NCI-H526 (cell line): ENCODE data around the gene CD55.
A peak's percentile ranks its signal among the peaks of the same experiment; 100 is the strongest.

Source experiments
- DNase-seq, 2 experiments: peaks; one replicate each; lab custom pipeline; 2025; lab: John Stamatoyannopoulos, UW

CD55 gene

GRCh38 chr1:207321079-207321789 is at the start of gene CD55:
TSS of gene CD55 (plus strand) at chr1:207321678. CDS start at chr1:207321766, 88 bp downstream.
- DNase-seq: peak; percentile 83 to 94

- DNase-seq: no peak
These were observed 46.6 kb upstream of the CD55 start for GRCh38 chr1:207274882-207275281.

GRCh38 chr1:207276465-207276864 is 45.0 kb upstream of the CD55 start:
- DNase-seq: no peak

GRCh38 chr1:207277241-207277640 is 44.2 kb upstream of the CD55 start:
- DNase-seq: no peak

GRCh38 chr1:207279652-207280051 is 41.8 kb upstream of the CD55 start:
- DNase-seq: no peak

GRCh38 chr1:207280706-207281105 is 40.8 kb upstream of the CD55 start:
- DNase-seq: no peak

DNA sequence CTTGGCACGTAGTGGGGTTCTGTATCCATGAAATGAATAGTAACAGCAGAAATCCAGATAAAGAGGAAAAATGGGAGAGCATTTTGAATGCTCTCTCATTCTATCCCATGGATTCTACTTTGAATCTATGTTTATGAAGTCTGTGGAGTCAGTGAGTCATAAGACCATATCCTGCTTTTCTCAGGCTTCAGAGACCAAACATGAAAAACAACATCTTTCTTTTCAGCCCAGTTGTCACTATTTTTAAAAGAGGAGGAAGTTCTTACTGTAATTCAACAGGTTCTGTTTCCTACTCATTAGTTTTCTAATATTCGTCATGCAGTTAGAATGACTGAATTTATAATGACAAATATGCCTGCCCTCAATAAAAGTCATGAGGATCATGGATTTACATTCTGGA is 39.4 kb upstream of the CD55 start:
- DNase-seq: no peak

GRCh38 chr1:207282496-207283380 is 38.7 kb upstream of the CD55 start:
- DNase-seq: no peak

DNA sequence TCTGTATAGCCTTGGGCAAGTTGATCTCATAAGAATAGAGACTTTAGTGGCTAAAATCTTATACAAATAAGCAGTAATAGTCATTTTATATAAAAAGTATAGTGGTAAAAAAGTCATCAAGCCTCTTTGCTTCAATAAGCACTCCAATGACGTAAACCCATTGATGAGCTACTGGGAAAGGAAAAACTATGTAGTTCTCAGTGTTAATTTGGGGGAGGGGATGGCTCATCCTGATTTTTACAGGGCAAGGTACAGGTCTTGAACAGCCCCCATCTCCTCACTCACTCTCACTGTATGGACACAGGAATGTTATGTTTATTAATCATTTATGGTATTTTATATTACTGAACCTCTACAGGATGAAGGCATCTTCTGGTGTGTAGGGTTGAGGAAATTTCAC is 38.1 kb upstream of the CD55 start:
- DNase-seq: no peak

DNA sequence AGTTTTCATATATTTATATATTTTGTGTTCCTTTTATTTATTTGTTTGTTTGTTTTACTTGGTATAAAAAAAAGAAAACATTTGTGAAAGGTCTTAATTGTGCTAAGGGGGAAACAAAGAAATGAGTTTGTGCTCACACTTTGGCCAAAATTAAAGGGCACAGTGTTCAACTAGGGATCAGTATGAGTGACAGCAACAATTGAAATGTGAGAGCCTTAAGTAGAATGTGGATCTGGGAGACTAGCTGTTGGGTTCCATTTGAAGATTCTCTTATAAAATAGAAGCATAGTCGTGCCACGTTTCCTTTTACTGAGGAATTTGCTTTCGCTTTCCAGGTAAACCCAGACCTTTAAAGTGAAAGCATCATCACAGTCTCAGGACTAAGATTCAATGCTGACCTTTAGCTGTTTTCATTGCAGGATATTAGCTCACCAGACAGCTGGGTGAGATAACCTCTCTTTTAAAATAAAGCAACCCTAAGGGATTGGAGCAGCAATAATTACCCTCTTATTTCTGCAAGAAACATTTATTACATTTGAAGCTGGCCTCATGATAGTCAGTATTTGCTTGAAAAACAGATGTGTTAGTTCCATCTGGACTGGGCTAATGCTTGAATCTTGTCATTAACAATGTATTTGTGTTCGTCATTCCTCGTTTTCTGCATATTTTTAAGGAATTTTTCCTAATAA is 37.1 kb upstream of the CD55 start:
- DNase-seq: no peak

GRCh38 chr1:207286786-207287468 is 34.6 kb upstream of the CD55 start:
- DNase-seq: no peak

DNA sequence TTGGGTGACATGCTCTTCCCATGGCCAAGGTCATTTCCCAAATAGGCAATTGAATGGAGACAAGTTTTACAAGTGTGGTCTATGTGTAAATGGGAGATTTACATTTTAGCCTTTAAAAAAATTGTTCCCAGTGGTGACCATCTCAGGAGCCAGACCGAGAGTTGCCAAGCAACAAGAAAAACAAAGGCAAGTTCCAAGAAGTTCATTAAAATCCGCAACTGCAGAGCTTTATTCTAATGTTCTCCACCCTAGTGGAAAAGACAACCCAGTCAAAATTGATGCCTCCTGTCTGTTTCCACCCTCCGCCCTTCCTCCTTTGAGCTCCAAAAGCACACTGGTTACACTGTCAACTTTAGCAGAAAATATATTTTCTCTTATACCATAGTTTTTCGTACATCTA is 33.2 kb upstream of the CD55 start:
- no peak for DNase-seq

DNA sequence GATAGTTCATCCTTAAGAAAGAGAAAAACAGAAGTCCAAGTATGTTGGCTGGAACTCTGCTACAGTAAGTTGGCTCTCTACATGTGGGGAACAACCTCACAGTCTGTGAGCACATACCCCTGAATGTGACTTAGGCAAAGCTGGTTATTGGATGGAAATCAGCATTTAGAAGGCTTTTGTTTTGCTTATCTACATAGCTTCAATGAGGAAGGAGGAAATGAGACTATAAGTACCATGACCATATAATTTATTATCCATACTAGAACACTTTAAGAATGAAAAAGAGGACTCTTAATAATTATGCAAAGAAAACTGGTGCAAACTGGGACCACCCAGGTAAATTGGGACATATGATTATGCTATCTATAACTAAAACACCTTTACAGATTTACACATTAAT is 31.7 kb upstream of the CD55 start:
- DNase-seq: no peak

- no peak for DNase-seq
These were observed 29.8 kb upstream of the CD55 start for GRCh38 chr1:207291723-207292122.

DNA sequence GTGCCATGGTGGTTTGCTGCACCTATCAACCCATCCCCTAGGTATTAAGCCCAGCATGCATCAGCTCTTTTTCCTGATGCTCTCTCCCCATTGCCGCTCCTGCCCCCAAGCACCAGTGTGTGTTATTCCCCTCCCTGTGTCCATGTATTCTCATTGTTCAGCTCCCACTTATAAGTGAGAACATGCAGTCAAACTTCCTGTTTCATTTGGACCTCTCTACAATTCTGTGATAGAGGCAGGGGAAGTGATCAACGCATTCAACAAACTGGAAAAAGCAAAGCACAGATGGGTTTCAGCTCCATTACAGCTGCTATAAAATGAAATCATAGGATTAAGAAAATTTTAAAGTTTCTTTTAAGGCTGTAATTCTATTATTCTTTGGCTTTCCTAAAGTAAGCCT is 23.3 kb upstream of the CD55 start:
- no peak for DNase-seq

- DNase-seq: peak in 1 of 2 experiments; percentile 30
These were observed 22.7 kb upstream of the CD55 start for GRCh38 chr1:207298636-207299398.

- no peak for DNase-seq
These were observed 20.5 kb upstream of the CD55 start for GRCh38 chr1:207300970-207301369.

DNA sequence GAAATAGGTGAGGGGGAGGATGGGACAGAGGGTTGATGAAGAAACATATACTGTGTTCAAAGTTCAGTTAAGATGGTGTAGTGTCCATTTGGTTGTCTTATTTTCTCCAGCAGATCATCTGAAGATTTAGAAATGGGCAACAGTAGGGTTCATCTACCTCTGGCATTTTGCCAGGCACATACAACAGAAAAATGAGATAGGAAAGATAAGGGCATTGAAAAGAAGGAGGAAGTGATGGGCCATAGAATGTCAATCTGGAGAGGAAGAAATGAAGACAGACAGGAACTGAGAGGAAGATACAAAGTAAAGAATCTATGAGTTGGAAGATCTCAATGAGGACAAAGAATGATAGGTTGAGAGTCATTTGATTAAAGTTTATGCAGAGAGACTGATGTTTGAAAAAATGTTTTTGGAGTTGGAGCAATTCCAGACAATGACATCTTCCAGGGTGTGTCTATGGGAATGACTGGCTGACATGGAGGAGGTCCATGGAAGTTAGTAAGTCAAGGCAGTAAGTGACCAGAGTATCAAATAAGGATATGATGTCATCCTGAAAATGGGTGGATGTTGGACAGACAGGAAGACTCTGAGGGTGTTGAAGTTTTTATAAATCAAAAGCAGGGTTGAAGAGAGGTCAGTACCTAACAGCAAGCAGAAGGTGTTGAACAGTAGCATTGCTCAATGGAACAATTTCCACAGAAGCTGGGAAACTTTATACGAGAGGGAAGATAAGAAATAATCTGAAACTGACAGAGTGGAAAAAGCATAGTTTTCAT is 18.7 kb upstream of the CD55 start:
- DNase-seq: no peak

DNA sequence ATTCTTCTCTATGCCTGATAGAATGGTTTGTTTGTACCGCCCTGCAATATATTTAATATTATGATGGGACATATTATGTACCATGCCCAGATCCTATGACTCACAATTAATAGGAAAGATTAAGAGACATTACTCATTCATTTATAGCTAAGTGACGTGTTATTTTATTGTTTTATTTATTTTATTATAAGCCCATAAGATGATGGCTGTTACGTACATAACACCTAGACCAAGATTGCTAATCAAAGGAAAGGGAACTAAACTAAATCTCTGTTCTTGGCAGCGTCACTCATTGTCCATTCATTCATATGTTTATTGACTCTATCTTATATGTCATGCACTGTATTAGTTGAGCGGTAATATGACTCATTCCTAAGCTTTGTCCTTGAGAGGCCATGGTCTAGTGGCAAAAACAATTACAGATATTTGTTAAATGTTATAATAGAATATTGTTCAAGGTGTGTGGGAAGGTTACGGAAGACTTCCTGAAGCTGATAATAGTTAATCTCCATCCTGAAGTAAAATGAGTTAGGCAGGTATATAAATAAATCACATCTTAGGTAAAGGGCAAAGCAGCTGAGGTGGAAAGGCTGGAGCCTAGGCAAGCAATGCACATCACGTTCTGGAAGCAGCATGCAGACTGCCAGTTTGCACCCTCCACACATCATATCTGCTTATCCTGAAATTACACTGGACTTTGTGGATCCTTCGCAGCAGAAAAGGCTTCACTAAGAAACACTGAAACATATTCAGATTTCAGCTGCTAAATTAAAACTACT is 16.6 kb upstream of the CD55 start:
- no peak for DNase-seq

DNA sequence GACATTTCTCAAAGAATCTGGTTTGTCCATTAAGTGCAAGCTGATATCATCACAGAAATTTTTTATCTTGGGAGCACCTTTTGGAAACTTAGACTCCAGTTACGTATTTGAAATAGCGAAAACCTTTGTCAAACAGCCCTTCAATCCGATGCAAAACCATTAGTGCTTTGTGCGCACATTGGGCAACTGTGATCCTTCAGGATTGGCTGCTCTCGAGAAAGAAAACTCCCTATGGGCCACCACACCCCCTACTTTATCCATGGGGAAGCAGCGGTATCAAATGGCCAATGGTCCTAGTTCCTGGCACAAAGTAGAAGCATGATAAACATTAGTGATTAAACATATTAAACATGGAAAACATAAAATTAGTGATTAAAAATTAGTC is 16.0 kb upstream of the CD55 start:
- no peak for DNase-seq
